GM21825 (cell line): ENCODE data around the gene BRINP1.

Experiments
- ATAC-seq: cut with Tn5 transposase; IDR thresholded peaks from one replicate; pipeline ENCODE4 v1.9.1; 2021; ENCODE audit warnings: mild to moderate bottlenecking, moderate library complexity; ENCODE audit not compliant: unreplicated experiment

The BRINP1 gene

GRCh38 chr9:119154527-119154926, 214.7 kb downstream of the BRINP1 start:
- no peak for ATAC-seq

DNA sequence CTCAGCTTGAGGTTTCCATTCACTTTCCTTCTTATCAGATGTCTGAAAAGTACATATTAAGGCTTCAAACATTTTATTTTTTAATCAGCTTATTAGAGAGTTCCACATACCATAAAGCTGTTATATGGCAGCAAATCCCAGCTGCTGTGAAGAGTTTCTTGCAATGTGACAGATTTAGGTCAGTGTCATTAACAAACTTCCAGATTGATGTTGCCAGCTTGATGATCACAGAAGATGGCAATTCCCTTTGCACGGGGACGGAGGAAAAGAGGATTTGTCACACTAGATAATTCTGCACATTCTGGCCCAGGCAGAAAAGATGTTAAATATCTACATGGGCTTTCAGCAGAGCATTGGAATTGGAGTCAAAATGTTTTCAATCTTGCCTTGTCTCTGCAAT, 215.8 kb downstream of the BRINP1 start:
- no peak for ATAC-seq

DNA sequence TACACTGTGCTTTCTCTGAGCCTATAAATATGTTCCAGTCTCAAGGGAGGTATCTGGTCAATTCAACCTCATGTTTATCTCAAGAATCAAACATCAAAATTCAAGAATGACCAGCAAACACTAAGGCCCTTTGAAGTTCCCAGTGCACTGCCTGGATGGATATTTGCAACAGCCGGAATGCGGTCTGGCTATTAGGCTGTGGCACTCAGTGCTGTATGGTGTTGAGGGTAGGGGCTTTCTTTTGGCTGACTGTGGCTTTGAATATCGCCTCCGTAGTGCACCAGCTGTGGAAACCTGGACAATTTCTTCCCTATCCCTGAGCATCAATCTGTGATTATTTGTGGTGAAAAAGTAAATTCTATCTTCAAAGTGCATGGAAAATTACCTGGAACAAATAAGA, 220.4 kb downstream of the BRINP1 start:
- ATAC-seq, result no peak

GRCh38 chr9:119137479-119137878, 231.8 kb downstream of the BRINP1 start:
- no peak for ATAC-seq

- no peak for ATAC-seq
These were observed 243.2 kb downstream of the BRINP1 start for GRCh38 chr9:119126040-119126439.

DNA sequence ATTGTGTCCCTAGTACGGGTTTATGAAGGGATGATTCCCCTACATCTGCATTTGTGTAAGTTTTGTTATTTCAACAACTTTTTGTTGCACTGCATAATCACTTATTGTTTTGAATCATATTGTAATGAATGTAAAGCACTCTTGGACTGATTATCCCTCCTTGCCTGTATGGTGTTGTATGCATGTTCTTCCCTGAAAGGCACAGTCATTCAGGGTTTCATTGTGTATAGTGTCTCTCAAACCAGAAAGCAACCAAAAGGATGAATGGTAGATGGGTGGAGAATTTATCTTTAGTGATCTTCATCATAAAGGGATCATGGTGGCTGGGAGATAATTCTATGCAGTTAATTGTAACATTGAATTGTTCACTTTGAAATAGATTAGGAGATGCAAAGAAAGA, 247.3 kb downstream of the BRINP1 start:
- ATAC-seq, result no peak

- no peak for ATAC-seq
These were observed 251.8 kb downstream of the BRINP1 start for GRCh38 chr9:119117409-119117808.
